Central memory CD8-positive, alpha-beta T cell (primary cell): ENCODE data around the gene CACNA1S.

Experiments
- ATAC-seq: fragments of 150-1000 bp; cut with Tn5 transposase; replicated peaks from 2 replicates; pipeline ENCODE4 v1.10.0; 2022; ENCODE audit warnings: mild to moderate bottlenecking, moderate FRiP score, moderate number of reproducible peaks; ENCODE audit not compliant: poor library complexity, severe bottlenecking; ENCODE audit errors: extremely low read depth
- DNase-seq, 2 donors: peaks; one replicate each; pipeline ENCODE4 v3.0.0; 2021; ENCODE audit warnings: low spot score in 2 of 2
- H3K27ac Mint-ChIP-seq: one replicate; pipeline ENCODE4 v1.8.0; 2022; ENCODE audit warnings: low read depth, mild to moderate bottlenecking, moderate library complexity, mixed read lengths
- H3K27me3 Mint-ChIP-seq: one replicate; pipeline ENCODE4 v1.8.0; 2022; ENCODE audit warnings: mixed read lengths
- H3K36me3 Mint-ChIP-seq: one replicate; pipeline ENCODE4 v1.8.0; 2022; ENCODE audit warnings: mild to moderate bottlenecking, moderate library complexity, mixed read lengths; ENCODE audit not compliant: insufficient read depth
- H3K4me1 Mint-ChIP-seq: one replicate; pipeline ENCODE4 v1.8.0; 2022; ENCODE audit warnings: mixed read lengths
- H3K4me3 Mint-ChIP-seq: one replicate; pipeline ENCODE4 v1.8.0; 2022; ENCODE audit warnings: mild to moderate bottlenecking, moderate library complexity, mixed read lengths
- H3K9me3 Mint-ChIP-seq: one replicate; pipeline ENCODE4 v1.8.0; 2022; ENCODE audit warnings: mixed read lengths

Gene CACNA1S

GRCh38 chr1:201145132-201145531, 32.9 kb upstream of the CACNA1S start:
- Mint-ChIP-seq H3K9me3 (no peaks in the 10 kb centered on the region), H3K27me3 (no peaks in the 10 kb centered on the region), H3K4me1 (no peaks in the 10 kb centered on the region), H3K4me3 (no peak overlapping the region), H3K36me3 (peaks cover 11% of the 10 kb centered on the region), H3K27ac (no peak overlapping the region)
- ATAC-seq (no peak), DNase-seq (no peak)

DNA sequence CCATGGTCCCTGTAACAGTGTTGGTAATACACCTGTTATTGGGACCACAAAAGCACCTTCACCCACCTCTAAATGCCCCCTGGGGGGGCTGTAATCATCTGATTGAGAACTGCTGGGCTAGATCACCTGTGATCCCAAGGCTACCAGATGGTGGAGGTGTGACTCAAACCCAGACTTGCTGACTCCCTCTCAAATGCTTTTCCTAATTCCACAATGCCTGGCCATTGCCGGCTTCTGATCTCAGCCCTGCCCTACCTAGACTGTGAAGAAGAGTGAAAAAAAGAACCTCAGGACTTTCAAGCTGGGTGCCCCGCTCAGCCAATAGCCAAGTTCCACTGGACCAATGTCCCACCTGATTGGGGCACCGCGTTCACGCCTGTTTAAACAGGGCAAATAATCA, 32.5 kb upstream of the CACNA1S start:
- Mint-ChIP-seq H3K36me3 (peaks cover 11% of the 10 kb centered on the region), H3K27ac (no peak overlapping the region)

GRCh38 chr1:201143726-201144635, 31.8 kb upstream of the CACNA1S start:
- Mint-ChIP-seq H3K36me3 (peaks cover 11% of the 10 kb centered on the region), H3K4me1 (no peaks in the 10 kb centered on the region), H3K27me3 (no peaks in the 10 kb centered on the region), H3K27ac (peak overlapping the region; percentile 69), H3K4me3 (no peak overlapping the region), H3K9me3 (no peaks in the 10 kb centered on the region)
- no peak for DNase-seq
- ATAC-seq, result no peak

More for the DNA sequence above, 32.5 kb upstream of the CACNA1S start:
- ATAC-seq (no peak), DNase-seq (no peak)
- no peaks in the 10 kb centered on the region for H3K9me3 Mint-ChIP-seq
- H3K4me3 Mint-ChIP-seq, result no peak overlapping the region
- H3K27me3 Mint-ChIP-seq, result no peaks in the 10 kb centered on the region
- H3K4me1 Mint-ChIP-seq, result no peaks in the 10 kb centered on the region

DNA sequence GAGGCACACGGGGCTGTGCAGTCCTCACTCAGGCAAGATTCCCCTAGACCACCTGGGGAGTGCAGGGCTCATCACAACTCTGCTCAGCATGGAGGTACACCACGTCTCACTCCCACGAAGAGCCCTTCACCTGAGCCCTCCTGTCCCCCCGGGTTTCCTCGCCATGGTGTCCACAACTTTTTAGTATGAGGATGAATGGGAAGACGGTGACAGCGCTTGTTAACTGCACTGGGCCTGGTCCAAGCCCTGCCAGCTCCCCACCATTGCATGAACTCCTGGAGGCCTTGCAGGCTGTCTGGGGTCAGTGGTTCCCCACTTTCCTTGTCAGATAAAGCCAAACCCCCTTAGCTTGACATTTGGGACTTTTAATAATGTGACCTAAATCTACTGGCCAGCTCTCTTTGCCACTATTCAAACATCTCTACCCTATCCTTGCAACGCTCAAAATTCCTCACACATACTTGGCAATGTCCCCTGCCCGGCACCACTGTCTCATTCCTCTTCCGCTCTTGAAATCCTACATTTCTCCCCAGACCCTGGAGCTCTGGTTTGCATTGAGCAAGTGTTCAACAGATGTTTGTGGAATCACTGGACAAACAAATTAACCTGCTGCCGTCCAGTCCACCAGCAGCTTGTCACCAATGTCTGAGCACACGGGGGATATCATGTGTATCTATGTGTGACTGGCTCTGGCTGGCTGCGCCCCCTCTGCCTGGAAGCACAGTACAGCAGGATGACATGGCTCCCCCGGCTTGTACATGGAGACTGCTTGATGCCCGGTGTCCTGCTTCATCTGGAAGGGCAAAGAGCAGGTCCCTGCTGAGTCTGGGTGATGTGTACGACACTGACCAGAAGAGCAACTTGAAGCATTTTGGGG, 30.9 kb upstream of the CACNA1S start:
- ATAC-seq (no peak), DNase-seq (no peak)
- peak overlapping the region; percentile 69 for H3K27ac Mint-ChIP-seq
- no peak overlapping the region for H3K4me3 Mint-ChIP-seq
- H3K9me3 Mint-ChIP-seq, result no peaks in the 10 kb centered on the region
- H3K27me3 Mint-ChIP-seq, result no peaks in the 10 kb centered on the region
- H3K4me1 Mint-ChIP-seq, result no peaks in the 10 kb centered on the region
- peaks cover 11% of the 10 kb centered on the region for H3K36me3 Mint-ChIP-seq

- Mint-ChIP-seq H3K36me3 (peaks cover 11% of the 10 kb centered on the region), H3K4me1 (no peaks in the 10 kb centered on the region), H3K4me3 (no peak overlapping the region), H3K27me3 (no peaks in the 10 kb centered on the region), H3K9me3 (no peaks in the 10 kb centered on the region), H3K27ac (no peak overlapping the region)
- no peak for DNase-seq
- no peak for ATAC-seq
Observed at GRCh38 chr1:201142011-201142848, 30.0 kb upstream of the CACNA1S start.

- ATAC-seq, result no peak
Observed at GRCh38 chr1:201141418-201141817, 29.2 kb upstream of the CACNA1S start.

DNA sequence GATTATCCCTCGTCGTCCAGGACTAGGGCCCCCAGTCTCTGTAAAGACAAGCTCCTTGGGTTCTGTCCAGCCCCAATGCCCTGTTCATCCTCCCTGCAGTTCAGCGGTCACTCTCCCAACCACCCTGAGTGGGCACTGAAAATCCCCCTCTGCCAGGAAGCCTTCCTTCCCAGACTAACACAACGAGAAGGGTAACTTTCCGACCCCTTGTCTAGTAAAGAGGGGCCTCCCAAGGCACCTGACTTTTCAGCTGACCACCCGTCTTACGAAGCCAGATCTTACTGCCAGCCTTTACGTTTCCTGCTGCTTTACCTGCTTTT, 28.7 kb upstream of the CACNA1S start:
- Mint-ChIP-seq H3K4me1 (no peaks in the 10 kb centered on the region), H3K27me3 (no peaks in the 10 kb centered on the region), H3K4me3 (no peak overlapping the region), H3K27ac (peak overlapping the region; percentile 68), H3K36me3 (peaks cover 6% of the 10 kb centered on the region), H3K9me3 (no peaks in the 10 kb centered on the region)
- DNase-seq (no peak), ATAC-seq (no peak)

More at GRCh38 chr1:201141418-201141817, 29.2 kb upstream of the CACNA1S start:
- DNase-seq, result no peak
- no peaks in the 10 kb centered on the region for H3K9me3 Mint-ChIP-seq
- no peaks in the 10 kb centered on the region for H3K27me3 Mint-ChIP-seq
- no peak overlapping the region for H3K27ac Mint-ChIP-seq
- H3K4me1 Mint-ChIP-seq, result no peaks in the 10 kb centered on the region
- H3K4me3 Mint-ChIP-seq, result no peak overlapping the region
- peaks cover 11% of the 10 kb centered on the region for H3K36me3 Mint-ChIP-seq

GRCh38 chr1:201140235-201140940, 28.2 kb upstream of the CACNA1S start:
- no peaks in the 10 kb centered on the region for H3K4me1 Mint-ChIP-seq
- peaks cover 7% of the 10 kb centered on the region for H3K36me3 Mint-ChIP-seq
- peak overlapping the region; percentile 68 for H3K27ac Mint-ChIP-seq

DNA sequence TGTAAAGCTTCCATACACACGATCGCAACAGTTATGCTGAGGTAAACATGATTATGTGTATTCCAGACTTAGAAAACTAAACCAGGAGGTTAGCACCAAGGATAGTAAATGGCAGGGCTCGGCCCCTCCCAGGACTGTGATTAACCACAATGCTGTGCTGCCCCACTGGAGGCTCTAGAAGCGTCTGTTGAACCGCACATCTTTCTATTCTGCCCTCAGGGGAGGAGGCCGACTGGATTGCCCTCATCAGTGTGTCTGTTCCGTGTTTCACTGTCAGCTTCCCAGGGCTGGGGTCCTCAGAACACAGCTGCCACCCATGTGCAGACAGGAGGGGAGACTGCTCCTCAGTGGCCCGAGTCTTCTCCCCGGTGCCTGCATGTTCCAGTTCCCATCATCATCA, 27.5 kb upstream of the CACNA1S start:
- Mint-ChIP-seq H3K27me3 (no peaks in the 10 kb centered on the region), H3K27ac (peak overlapping the region; percentile 20), H3K9me3 (no peaks in the 10 kb centered on the region), H3K4me3 (no peak overlapping the region), H3K4me1 (no peaks in the 10 kb centered on the region), H3K36me3 (peaks cover 7% of the 10 kb centered on the region)
- no peak for DNase-seq
- no peak for ATAC-seq

More at GRCh38 chr1:201140235-201140940, 28.2 kb upstream of the CACNA1S start:
- Mint-ChIP-seq H3K4me3 (no peak overlapping the region), H3K9me3 (no peaks in the 10 kb centered on the region), H3K27me3 (no peaks in the 10 kb centered on the region)
- no peak for DNase-seq
- ATAC-seq, result no peak

- Mint-ChIP-seq H3K9me3 (no peaks in the 10 kb centered on the region), H3K36me3 (peaks cover 6% of the 10 kb centered on the region), H3K27me3 (no peaks in the 10 kb centered on the region), H3K4me3 (no peak overlapping the region), H3K4me1 (no peaks in the 10 kb centered on the region), H3K27ac (no peak overlapping the region)
- no peak for ATAC-seq
- no peak for DNase-seq
Observed at GRCh38 chr1:201139306-201139705, 27.1 kb upstream of the CACNA1S start.

DNA sequence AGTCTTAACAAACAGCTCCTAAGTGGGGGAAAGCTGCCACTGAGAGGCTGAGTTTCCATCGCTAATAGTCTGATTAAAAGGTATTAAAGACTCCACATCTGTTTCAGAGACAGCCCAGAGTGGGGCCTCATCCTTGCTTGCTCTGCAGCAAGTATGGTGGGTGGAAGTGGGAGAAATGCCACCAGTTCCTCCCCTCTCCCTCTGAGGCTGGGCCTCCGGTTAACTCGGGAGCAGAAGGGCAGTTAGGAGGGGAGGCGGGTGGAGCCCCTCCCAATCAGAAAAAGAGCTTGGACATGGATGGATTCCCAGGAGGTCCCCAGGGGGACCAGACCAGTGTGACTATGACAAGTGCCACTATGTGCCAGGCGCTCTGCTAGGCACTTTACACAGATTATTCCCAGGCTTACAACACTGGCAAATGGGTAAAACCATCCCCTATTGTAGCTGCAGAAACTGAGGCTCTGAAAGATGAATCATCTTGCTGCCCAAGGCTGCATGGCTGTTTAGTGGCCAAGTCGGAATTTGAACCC, 26.1 kb upstream of the CACNA1S start:
- H3K4me3 Mint-ChIP-seq, result no peak overlapping the region
- no peaks in the 10 kb centered on the region for H3K27me3 Mint-ChIP-seq
- no peak overlapping the region for H3K27ac Mint-ChIP-seq
- H3K36me3 Mint-ChIP-seq, result peaks cover 4% of the 10 kb centered on the region
- DNase-seq (no peak), ATAC-seq (no peak)
- H3K4me1 Mint-ChIP-seq, result no peaks in the 10 kb centered on the region
- H3K9me3 Mint-ChIP-seq, result no peaks in the 10 kb centered on the region
